WTC11 (cell line): ENCODE results near the gene YAF2. TPM values are rescaled to one million over a fixed set of nuclear protein-coding genes. Genes with fewer than 3 reads are reported as not detected.

Experiments used
- ATAC-seq: fragments of 200-7000 bp; cut with Tn5 transposase; 2 replicates; pipeline ENCODE4 v1.10.0; 2021; ENCODE audit warnings: mild to moderate bottlenecking, moderate library complexity
- CTCF ChIA-PET: fragments of 300-600 bp; sonication (Branson Sonifier 250); formaldehyde crosslinking; loops from one replicate; lab custom pipeline; 2021; ENCODE audit warnings: antibody characterized with exemption; lab: Charles Lee
- POLR2A ChIA-PET: fragments of 350-600 bp; sonication (Branson Sonifier 250); formaldehyde crosslinking; loops from one replicate; lab custom pipeline; 2021; ENCODE audit warnings: antibody characterized with exemption; lab: Charles Lee
- DNase-seq: peaks from one replicate; pipeline ENCODE4 v3.0.0; 2021; ENCODE audit warnings: low spot score
- H3K27ac Mint-ChIP-seq: 2 replicates; pipeline ENCODE4 v1.8.0; 2021; ENCODE audit warnings: mixed read lengths
- H3K27me3 Mint-ChIP-seq: 2 replicates; pipeline ENCODE4 v1.8.0; 2021; ENCODE audit warnings: low read depth, mild to moderate bottlenecking, moderate library complexity, mixed read lengths
- H3K36me3 Mint-ChIP-seq: 2 replicates; pipeline ENCODE4 v1.8.0; 2021; ENCODE audit warnings: mixed read lengths
- H3K4me1 Mint-ChIP-seq: 2 replicates; pipeline ENCODE4 v1.8.0; 2022; ENCODE audit warnings: mixed read lengths
- H3K4me3 Mint-ChIP-seq: 2 replicates; pipeline ENCODE4 v1.8.0; 2021; ENCODE audit warnings: mild to moderate bottlenecking, moderate library complexity, mixed read lengths
- H3K9me3 Mint-ChIP-seq: 2 replicates; pipeline ENCODE4 v1.8.0; 2021; ENCODE audit warnings: mixed read lengths
- AFF4 ChIP-seq: sonication (generic); formaldehyde crosslinking; IDR thresholded peaks from 2 replicates; pipeline ENCODE4 v1.8.1; 2023; ENCODE audit warnings: mild to moderate bottlenecking, missing genetic modification reagents, borderline replicate concordance
- ARID4B ChIP-seq: sonication (generic); formaldehyde crosslinking; IDR thresholded peaks from 2 replicates; pipeline ENCODE4 v1.8.0; 2023; ENCODE audit warnings: missing genetic modification reagents, mild to moderate bottlenecking, borderline replicate concordance
- ATF2 ChIP-seq: sonication (generic); formaldehyde crosslinking; IDR thresholded peaks from 2 replicates; pipeline ENCODE4 v1.8.1; 2022; ENCODE audit warnings: low read depth, missing genetic modification reagents, borderline replicate concordance
- CBFB ChIP-seq: sonication (generic); formaldehyde crosslinking; IDR thresholded peaks from 2 replicates; pipeline ENCODE4 v1.8.1; 2022; ENCODE audit warnings: mild to moderate bottlenecking, low read depth, missing genetic modification reagents
- EMX1 ChIP-seq: fragments of 250-450 bp; sonication (Bioruptor Pico); IDR thresholded peaks from 2 replicates; pipeline ENCODE4 v1.8.0; 2021; ENCODE audit warnings: mild to moderate bottlenecking
- ESRRA ChIP-seq: sonication (generic); formaldehyde crosslinking; IDR thresholded peaks from 2 replicates; pipeline ENCODE4 v1.8.1; 2022; ENCODE audit warnings: mild to moderate bottlenecking, missing genetic modification reagents, borderline replicate concordance
- FOXK1 ChIP-seq: sonication (generic); formaldehyde crosslinking; IDR thresholded peaks from 2 replicates; pipeline ENCODE4 v1.8.0; 2022; ENCODE audit warnings: mild to moderate bottlenecking, moderate library complexity, missing genetic modification reagents
- IRF1 ChIP-seq: sonication (generic); formaldehyde crosslinking; IDR thresholded peaks from 2 replicates; pipeline ENCODE4 v1.8.0; 2023; ENCODE audit warnings: missing genetic modification reagents
- MXD4 ChIP-seq: fragments of 250-450 bp; sonication (Bioruptor Pico); IDR thresholded peaks from 2 replicates; pipeline ENCODE4 v1.8.0; 2021; ENCODE audit warnings: mild to moderate bottlenecking, moderate library complexity, borderline replicate concordance
- NR1H2 ChIP-seq: sonication (generic); formaldehyde crosslinking; IDR thresholded peaks from 2 replicates; pipeline ENCODE4 v1.9.0; 2021; ENCODE audit warnings: mild to moderate bottlenecking, moderate library complexity, missing genetic modification reagents
- SOX15 ChIP-seq: fragments of 250-450 bp; sonication (Bioruptor Pico); IDR thresholded peaks from 2 replicates; pipeline ENCODE4 v1.9.0; 2021; ENCODE audit warnings: mild to moderate bottlenecking
- TEAD1 ChIP-seq: sonication (generic); formaldehyde crosslinking; IDR thresholded peaks from 2 replicates; pipeline ENCODE4 v1.8.0; 2022; ENCODE audit warnings: mild to moderate bottlenecking, missing genetic modification reagents
- TP53 ChIP-seq: sonication (generic); formaldehyde crosslinking; IDR thresholded peaks from 2 replicates; pipeline ENCODE4 v1.8.1; 2023; ENCODE audit warnings: mild to moderate bottlenecking, missing genetic modification reagents
- ZNF138 ChIP-seq: sonication (generic); formaldehyde crosslinking; conservative IDR thresholded peaks from 2 replicates; pipeline ENCODE4 v1.8.1; 2022; ENCODE audit warnings: mild to moderate bottlenecking, moderate library complexity, missing genetic modification reagents
- ZNF219 ChIP-seq: sonication (generic); formaldehyde crosslinking; IDR thresholded peaks from 2 replicates; pipeline ENCODE4 v1.8.0; 2023; ENCODE audit warnings: missing genetic modification reagents, mild to moderate bottlenecking, borderline replicate concordance
- ZNF317 ChIP-seq: sonication (generic); formaldehyde crosslinking; IDR thresholded peaks from 2 replicates; pipeline ENCODE4 v1.8.1; 2023; ENCODE audit warnings: low read depth, mild to moderate bottlenecking, moderate library complexity, missing genetic modification reagents, borderline replicate concordance
- ZNF396 ChIP-seq: fragments of 250-450 bp; sonication (Bioruptor Pico); IDR thresholded peaks from 2 replicates; pipeline ENCODE4 v1.8.0; 2021; ENCODE audit warnings: mild to moderate bottlenecking, moderate library complexity, borderline replicate concordance
- ZNF671 ChIP-seq: fragments of 250-450 bp; sonication (Bioruptor Pico); IDR thresholded peaks from 2 replicates; pipeline ENCODE4 v1.8.0; 2021; ENCODE audit warnings: mild to moderate bottlenecking
- total RNA-seq: library from RNA; stranded (reverse); gene quantifications from 3 replicates; pipeline ENCODE4 v1.2.3, GENCODE V29; 2021

YAF2 gene
- total RNA-seq, 1 experiment from 2014 or later = 3.3 TPM

GRCh38 chr12:42273706-42274105, 35.7 kb upstream of the YAF2 start (continued):
- TF ChIP-seq ARID4B (CRISPR knock-in tag) (no peak), ZNF138 (CRISPR knock-in tag) (no peak), ATF2 (CRISPR knock-in tag) (no peak), ZNF219 (CRISPR knock-in tag) (no peak), FOXK1 (CRISPR knock-in tag) (no peak)

GRCh38 chr12:42270596-42270995, 32.5 kb upstream of the YAF2 start:
- no peaks in the 10 kb centered on the region; the same call in none of the 2 replicates for H3K36me3 Mint-ChIP-seq
- peaks cover 3% of the 10 kb centered on the region for H3K27me3 Mint-ChIP-seq
- TF ChIP-seq SOX15 (no peak), ZNF396 (CRISPR knock-in tag) (no peak), EMX1 (CRISPR knock-in tag) (no peak), ZNF671 (no peak), CBFB (no peak), TEAD1 (CRISPR knock-in tag) (no peak), AFF4 (CRISPR knock-in tag) (no peak), IRF1 (CRISPR knock-in tag) (no peak), MXD4 (CRISPR knock-in tag) (no peak), ESRRA (CRISPR knock-in tag) (no peak), ZNF317 (CRISPR knock-in tag) (no peak), ARID4B (CRISPR knock-in tag) (no peak), TP53 (CRISPR knock-in tag) (no peak), NR1H2 (no peak)
- peaks cover under 1% of the 10 kb centered on the region; the same call in 1 of the 2 replicates for H3K4me1 Mint-ChIP-seq
- H3K27ac Mint-ChIP-seq = no peak overlapping the region
- POLR2A ChIA-PET = no interaction called here
- H3K9me3 Mint-ChIP-seq = peaks cover 14% of the 10 kb centered on the region
- no peak for ATAC-seq
- CTCF ChIA-PET = no interaction called here
- H3K4me3 Mint-ChIP-seq = no peak overlapping the region
- no peak for DNase-seq
